Fibroblast of skin of abdomen (primary cell): ENCODE measurements around the gene SRL.

Experiments
- DNase-seq: peaks from one replicate; pipeline ENCODE4 v3.0.0-alpha.2; 2013

SRL gene

DNA sequence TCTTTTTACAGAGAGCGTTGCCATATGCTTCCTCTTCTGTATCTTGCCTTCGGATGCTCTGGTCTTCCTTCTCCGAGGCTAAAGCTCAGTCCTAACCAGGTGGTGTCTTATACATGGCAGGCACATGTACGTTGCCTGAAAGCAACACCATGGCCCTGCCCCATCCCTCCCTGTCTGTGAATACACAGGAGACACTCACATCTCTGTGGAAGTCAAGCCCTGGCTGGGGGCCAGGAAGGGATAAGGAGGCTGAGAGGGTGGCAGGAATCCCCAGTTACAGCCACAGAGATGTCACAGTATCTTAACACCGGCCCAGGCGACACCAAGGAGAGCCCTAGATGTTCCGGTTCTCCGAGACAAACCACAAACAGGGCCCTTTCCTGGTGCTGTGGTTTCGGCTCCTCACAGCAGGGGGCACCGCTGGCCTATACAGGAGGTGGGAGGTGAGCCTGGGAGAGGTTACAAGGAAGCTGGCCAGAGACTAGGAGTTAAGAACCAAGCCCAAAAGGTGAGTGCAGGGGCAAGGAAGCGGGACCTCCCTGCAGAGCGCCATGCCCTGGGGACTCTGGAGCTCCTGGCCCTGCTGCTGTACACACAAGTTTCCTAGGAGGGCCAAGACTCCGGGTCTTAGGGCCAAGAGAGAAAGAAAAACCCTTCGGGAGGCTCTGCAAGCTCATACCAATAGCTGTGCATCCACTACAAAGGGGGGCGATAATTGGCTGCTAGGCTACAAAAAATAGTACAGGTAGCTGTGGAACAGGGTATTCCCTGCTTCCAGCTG, 41.7 kb downstream of the SRL start:
- peak; percentile 47 for DNase-seq

DNA sequence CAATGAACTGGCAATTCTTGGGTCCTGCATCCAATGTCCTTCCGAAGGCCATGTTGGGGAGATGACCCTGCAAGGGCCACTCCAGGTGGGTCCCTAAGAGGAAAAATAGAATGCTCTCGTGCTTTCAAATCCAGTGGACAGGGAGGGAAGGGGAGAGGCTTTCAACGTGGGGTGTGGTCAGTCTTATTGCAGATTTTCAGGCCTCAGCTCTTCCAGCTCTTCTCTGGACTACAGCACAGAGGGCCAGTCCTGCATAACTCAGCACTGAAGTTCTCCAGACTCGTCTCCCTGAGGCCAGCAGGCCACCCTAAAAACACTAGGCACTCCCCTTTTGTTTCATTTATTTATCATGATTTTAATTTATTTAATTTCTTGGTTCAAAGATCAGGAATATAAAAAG, 43.1 kb downstream of the SRL start:
- DNase-seq = no peak

DNA sequence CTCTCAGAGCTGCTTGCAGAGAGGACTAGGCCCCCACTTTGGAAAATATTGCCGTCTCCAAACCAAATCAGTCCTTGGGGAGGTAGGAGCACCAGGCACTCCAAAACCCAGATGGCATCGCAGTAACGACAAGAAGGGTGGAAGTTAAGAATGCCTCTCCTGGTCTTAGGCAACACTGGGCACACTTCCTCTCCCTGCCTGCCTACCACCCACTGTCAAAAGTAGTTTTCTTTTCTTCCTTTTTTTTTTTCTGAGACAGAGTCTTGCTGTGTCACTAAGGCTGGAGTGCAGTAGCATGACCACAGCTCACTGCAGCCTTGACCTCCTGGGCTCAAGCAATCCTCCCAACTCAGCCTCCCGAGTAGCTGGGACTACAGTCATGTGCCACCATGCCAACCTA, 47.2 kb downstream of the SRL start:
- no peak for DNase-seq

DNA sequence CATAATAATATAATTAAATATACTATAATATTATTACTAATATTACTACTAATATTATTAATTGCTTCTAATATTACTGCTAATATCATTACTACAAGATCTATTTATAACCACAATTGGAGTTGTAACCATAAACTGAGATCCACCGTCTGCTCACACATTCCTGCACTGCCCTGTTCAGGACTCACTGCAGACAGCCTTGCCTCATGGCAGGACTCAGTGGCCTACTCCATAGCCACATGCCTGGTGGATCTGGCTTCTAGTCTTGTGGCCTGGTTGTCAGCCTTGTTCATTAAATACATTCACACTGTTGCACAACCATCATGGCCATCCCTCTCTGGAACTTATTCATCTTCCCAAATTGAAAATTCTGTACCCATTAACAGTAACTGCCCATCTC, 48.0 kb downstream of the SRL start:
- no peak for DNase-seq

DNA sequence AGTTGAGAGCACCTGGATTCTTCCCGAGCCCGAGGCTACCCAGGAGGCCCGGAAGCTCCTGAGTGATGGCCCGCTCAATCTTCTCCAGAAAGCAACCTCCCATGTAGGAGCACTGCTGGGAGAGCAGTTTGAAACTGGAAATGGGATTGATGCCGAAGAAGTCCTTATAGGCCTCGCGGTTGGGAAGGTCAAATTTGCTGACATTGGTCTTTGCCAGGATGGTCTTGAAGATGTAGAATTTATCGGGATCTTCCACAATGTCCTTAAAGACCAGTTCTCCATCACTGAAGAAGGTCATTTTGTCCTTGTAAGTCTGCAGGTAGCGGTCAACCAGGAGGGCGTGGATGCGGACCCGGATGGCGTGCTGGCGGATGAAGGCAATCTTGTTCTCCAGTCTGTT, 49.7 kb downstream of the SRL start:
- DNase-seq = no peak

GRCh38 chr16:4190712-4191333, 51.1 kb downstream of the SRL start:
- DNase-seq = no peak

- DNase-seq = no peak
Measured at GRCh38 chr16:4190086-4190485, 51.8 kb downstream of the SRL start.

- DNase-seq = no peak
Measured at GRCh38 chr16:4184038-4184702, 57.7 kb downstream of the SRL start.

DNA sequence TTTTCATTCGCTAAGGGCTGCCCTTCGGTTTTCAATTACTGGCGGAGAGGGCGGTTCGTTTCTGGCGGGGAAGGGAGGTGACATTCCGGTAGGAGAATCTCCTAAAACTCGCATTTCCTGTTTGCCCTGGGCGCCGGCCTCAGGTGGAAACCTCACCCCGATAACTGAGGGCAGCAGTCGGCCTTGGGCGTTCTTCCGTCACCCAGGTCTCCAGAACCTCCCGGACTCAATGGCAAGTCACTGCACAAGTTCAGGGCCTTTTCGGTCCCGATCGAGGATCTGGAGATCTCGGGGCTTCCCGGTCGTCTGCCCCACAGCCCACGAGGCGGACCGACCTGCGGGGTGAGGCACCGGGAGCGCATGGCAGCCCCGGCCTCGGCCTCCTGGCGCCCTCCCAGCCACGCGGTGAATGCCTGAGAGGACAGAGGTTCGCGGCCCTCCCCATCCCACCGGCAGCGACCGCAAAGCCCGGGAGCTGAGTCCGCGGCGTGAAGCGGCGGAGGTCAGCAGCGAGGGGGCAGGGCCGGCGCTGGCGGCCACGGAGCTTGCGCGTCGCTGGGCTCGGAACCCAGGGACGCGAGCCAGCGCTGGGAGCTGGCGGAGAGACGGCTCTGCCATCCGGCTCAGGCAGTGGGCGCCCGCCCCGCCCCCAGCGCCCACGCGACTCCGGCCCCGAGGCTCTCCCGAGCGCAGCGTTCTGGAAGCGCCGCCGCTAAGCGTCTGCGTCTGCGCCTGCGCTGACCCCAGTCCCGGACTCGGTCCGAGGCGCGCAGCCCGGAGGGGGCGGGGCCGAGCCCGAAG, 58.4 kb downstream of the SRL start:
- DNase-seq = peak; percentile 92

DNA sequence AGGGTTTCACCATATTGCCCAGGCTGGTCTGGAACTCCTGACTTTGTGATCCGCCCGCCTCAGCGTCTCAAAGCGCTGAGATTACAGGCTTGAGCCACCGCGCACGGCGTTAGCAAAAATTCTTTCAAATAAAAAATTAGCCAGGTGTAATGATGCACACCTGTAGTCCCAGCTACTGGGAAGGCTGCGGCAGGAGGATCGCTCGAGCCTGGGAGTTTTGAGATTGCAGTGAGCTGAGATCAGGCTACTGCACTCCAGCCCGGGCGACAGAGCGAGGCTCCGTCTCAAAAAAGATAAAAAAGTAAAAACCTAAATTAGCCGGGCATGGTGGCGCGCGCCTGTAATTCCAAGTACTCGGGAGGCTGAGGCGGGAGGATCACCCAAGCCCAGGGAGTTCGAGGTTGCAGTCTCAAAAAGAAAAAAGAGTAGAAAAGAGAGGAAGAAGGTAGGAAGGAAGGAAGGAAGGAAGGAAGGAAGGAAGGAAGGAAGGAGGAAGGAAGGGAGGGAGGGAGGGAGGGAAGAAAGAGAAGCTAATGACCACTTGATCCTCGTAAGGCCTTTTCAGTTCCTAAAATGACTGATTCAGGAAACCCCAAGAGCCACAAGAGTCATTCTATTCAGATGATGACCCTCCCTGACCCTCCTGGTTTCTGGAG, 59.2 kb downstream of the SRL start:
- no peak for DNase-seq

DNA sequence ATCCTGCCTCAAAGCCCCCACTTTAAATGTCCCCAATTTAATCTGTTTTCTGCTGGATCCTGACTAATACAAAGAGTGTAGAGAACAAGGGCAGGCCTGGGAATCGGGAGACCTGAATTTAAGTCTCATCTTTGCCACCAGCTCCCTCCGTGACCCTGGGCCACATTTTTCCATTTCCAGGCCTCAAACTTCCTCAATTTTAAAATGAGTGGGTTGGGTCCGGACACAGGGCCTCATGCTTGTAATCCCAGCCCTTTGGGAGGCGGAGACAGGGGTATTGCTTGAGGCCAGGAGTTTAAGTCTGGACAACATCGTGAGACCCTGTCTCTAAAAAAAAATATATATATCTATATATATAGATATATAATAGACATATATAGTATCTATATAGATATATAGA, 61.4 kb downstream of the SRL start:
- DNase-seq = no peak

DNA sequence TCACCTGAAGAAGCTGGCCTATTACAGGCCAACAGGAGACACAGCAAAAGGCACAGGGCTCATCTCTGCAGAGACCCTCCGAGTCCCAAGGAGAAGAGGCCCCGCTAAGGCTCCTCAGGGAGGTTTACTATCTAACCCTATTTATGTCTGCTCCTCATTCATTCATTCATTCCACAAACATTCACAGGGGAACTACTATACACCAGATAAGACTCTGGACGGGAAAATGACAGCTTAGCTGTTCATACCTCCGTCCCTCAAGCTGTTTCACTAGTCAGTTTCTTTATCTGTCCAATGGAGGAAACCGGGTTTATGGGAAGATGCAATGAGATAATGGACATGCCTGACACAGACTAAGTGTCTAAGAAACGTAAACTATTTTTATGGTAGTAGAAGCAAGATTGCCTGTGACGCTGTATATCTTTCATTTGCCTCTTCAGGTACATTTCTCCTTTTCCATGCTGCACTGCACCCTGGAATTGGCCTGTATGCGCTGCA, 62.1 kb downstream of the SRL start:
- DNase-seq = no peak

- DNase-seq = no peak
Measured at GRCh38 chr16:4179020-4179419, 62.9 kb downstream of the SRL start.

GRCh38 chr16:4178468-4179010, 63.3 kb downstream of the SRL start:
- DNase-seq = no peak

GRCh38 chr16:4176906-4177417, 64.9 kb downstream of the SRL start:
- peak; percentile 36 for DNase-seq

GRCh38 chr16:4175849-4176248, 66.0 kb downstream of the SRL start:
- peak; percentile 33 for DNase-seq

DNA sequence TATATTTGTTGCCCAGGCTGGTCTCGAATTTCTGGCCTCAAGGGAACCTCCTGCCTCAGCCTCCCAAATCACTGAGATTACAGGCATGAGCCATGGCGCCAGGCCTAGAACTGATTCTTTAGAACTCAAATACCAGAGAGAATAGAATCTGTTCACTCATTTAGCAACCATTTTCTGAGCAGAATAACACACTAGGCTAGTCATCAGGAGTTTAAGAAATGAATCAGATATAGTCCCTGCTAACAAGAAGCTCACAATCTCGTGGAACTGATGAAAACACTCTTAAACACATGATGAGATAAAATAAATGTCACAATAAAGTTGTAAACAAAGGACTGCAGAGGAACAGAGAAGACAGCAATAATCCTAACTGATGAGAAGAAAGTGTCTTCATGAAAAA, 69.8 kb downstream of the SRL start:
- peak; percentile 78 for DNase-seq

GRCh38 chr16:4169415-4169814, 72.5 kb downstream of the SRL start:
- no peak for DNase-seq

GRCh38 chr16:4166821-4167220, 75.1 kb downstream of the SRL start:
- DNase-seq = no peak

DNA sequence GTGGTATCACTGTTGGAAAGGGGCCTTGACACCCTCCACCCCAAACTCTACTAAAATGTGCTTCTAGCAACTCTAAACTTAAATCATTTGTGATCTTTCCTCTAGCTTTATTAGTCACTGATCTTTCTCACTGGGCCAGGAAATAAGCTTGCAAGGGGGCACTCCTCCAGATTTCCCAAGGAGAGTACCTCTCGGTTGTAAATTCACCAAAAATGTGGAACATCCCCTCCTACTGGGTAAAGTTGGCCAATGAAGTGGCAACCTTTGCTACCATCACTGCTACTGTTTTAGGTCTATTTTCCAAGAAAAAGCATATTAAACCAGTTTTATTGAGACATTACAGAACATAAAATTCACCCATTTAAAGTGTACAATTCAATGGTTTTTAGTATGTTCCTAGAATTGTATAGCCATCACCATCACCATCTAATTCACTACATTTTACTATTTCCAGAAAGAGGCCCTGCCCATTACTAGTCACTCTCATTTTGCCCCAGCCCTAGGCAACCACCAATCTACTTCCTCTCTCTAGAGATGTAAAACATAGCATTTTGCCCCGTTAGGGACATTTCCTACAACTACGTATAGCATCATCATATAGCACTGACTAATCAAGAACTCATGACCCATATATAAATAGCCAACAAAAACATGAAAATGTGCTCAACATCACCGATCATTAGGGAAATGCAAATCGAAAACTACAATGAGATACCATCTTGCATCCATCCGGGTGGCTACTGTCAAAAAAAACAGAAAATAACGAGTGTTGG, 81.0 kb downstream of the SRL start:
- no peak for DNase-seq

DNA sequence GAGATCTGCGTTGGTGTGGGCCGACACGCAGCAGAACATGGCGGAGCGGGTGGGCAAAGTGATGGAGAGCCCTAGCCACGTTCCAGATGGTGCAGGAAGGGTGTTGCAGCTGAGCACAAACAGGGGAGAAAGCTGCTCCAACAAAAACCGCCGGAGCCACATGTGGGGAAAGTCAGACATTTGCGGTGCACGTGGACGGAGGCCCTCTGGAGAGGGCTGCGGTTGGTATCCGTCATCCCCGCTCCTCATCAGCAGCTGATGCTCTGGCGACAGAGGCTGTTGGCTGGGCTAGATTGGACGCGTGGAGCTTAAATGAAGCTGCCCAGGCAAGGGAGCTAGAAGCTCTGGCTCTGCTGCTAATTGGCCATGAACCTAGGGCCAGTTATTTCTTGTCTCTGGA, 82.2 kb downstream of the SRL start:
- DNase-seq = peak; percentile 62
